Measurements from ENCODE around the gene SLC16A14.
"Not testable (repeated sequence)": the region's sequence is repeated elsewhere in the genome, so short reads cannot be mapped to it uniquely, and the experiment has no call there.

SLC16A14 gene, protein sequence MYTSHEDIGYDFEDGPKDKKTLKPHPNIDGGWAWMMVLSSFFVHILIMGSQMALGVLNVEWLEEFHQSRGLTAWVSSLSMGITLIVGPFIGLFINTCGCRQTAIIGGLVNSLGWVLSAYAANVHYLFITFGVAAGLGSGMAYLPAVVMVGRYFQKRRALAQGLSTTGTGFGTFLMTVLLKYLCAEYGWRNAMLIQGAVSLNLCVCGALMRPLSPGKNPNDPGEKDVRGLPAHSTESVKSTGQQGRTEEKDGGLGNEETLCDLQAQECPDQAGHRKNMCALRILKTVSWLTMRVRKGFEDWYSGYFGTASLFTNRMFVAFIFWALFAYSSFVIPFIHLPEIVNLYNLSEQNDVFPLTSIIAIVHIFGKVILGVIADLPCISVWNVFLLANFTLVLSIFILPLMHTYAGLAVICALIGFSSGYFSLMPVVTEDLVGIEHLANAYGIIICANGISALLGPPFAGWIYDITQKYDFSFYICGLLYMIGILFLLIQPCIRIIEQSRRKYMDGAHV

GRCh38 chr2:230068651-230069055 is at the start of gene SLC16A14:
TSS of gene SLC16A14 (minus strand) at chr2:230068924. CDS start at chr2:230059352, 9,572 bp downstream.
- peak in 1 of 2 experiments; percentile 42 for DNase-seq

DNA sequence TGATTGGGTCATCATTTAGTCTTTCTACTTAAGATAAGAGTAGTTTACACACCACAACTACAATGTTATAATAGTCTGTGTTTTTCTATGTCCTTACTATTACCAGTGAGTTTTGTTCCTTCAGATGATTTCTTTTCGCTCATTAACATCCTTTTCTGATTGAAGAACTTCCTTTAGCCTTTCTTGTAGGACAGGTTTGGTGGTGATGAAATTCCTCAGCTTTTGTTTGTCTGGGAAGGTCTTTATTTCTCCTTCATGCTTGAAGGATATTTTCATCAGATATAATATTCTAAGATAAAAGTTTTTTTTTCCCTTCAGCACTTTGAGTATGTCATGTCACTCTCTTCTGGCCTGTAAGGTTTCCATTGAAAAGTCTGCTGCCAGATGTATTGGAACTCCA is 38.0 kb upstream of the SLC16A14 start:
- no peak for DNase-seq

- DNase-seq, result not testable (repeated sequence)
Measured at GRCh38 chr2:230101967-230102366, 33.2 kb upstream of the SLC16A14 start.

GRCh38 chr2:230097841-230098240 is 29.1 kb upstream of the SLC16A14 start:
- no peak for DNase-seq

DNA sequence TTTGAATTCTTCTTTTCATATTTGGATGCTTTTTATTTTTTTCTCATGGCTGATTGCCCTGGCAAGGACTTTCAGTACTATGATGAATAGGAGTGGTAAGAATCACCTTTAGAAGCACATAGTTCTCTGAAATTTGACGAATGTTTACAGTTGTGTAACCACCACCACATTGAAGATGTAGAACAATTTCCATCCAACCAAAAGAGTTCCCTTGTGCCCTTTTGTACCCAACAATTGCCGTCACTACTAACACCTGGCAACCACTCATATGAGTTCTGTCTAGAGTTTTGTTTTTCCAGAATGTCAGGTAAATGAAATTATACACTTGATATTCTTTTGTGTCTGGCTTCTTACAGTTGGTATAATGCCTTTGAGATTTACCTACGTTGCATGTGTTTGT is 28.7 kb upstream of the SLC16A14 start:
- DNase-seq, result no peak

DNA sequence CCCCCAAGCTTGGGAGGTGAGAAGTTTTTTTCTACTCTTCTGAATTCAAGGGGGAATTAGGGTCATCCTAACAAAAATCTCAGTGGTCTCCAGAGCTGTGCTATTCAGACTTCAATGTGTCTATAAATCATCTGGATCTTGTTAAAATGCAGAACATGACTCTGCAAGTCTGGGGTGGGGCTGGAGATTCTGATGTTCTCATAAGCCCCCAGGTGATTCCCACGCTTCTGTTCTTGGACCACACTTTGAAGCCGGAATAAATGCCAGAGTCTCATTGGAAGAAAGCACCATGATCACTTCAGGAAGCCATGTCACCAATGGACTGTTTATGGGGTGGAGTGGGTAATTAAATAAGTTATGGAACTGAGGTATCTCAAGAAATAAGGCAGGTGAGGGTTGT is 22.2 kb upstream of the SLC16A14 start:
- DNase-seq, result no peak

DNA sequence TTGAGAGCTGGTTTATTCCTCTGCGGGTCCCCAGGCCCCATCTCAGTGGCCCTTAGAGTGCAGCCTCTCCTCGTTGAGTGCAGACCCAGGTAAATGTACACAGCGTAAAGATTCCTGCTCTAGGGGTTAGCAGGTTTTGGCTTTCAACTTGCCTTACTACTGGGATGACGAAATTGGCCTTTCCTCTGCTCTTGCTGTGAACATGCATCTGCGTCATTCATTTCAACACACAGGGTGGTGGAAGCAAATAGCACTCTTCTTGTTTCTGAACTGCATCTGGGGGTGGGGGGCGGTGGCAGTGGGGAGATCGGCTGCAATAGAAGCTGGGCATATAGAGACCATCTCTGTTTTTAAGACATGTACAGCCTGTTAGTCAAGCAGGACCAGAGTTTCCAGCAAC is 16.5 kb upstream of the SLC16A14 start:
- no peak for DNase-seq

DNA sequence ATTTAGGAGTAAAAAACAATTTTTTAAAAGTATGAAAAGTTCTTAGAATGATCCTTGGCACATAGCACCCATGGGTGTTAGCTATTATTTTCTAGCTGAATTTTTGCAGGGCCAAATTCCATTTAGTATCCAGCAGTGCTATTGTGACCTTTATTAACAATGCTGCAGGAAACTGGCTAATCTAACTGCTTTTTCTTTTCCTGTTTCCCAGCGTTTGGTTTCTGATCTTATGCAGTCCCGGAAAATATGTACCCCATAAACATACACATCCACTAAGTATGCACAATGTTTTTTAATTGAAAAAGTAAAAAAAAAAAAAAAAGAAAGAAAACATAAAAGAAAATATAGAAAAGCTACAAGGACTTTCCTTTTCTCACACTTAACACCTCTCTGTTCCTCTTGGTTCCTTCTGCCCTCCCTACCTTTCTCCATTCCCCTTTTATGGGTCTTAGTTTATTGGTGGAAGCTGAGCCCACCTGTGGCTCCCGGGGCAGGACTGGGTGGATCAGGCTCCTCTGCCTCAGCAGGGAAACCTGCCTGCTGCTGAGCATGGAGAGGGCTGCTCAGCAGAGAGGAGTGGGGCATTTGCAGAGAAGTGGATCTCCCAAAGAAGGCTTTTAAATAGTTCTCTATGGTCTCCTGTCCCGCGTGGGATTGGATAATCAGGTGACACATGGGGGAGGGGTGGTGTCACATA is 9.3 kb upstream of the SLC16A14 start:
- no peak for DNase-seq

- DNase-seq, result no peak
Measured at GRCh38 chr2:230076819-230077218, 8.1 kb upstream of the SLC16A14 start.

GRCh38 chr2:230075988-230076631 is 7.4 kb upstream of the SLC16A14 start:
- DNase-seq, result no peak

DNA sequence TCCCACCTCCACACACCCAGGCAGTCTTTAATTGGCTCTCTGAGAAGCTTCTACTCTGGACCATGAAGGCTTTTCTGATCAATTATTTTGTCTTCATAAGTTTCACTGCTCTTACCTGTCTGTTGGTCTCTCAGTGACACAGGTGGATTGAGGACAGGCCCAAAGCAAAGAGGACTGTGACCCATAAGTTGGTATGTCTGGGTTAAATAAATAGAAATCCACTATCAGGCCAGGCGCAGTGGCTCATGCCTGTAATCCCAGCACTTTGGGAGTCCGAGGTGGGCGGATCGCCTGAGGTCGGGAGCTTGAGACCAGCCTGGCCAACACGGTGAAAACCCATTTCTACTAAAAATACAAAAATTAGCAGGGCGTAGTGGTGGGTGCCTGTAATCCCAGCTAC is 2.7 kb upstream of the SLC16A14 start:
- no peak for DNase-seq

DNA sequence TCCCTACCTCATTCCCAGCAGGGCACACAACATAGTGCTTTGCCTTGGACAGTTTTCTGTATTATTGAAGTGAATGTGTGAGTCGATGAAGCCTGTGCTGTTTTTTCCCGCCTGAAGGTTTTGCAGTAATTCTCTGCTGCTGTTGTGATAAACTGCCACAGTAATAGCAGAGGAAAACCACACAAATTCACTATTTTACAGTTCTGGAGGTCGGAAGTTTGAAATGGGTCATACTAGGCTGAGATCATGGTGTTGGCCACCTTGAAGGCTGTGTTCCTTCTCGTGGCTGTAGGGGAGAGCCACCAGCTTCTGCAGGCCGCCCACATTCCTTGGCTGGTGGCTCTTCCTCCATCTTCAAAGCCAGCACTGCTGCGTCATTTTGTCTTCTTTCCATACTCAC is 678 bp upstream of the SLC16A14 start:
- DNase-seq, result no peak

DNA sequence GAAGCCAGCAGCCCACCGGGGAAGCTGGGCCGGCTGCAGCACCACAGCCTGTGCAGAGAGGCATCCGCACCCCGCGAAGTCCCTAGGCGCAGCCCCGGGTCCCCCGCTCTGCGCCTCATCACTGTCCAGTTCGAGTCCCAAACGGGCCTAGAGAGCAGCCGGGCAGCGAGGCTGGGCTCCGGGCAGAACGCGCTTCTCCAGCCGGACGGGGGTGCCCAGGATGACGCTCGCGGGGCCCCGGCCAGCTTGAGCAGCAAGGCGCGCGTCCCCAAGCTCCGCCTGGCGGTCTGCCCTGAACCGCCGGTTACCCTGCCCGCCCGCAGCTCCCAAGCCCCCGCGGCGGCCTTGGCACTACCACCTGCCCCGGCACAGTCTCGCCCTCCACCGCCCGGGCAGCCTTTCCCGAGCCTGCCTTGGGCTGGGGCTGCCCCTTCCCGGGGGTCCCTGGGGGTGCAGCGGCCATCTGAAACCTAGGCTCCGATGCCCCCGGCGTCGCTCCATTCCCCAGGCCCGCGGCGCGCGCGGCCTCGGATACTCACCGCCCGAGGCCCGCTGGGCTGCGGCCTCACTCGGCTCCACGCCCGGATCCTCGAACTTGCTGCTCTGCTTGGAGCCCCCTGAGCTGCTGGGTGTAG is 591 bp downstream of the SLC16A14 start:
- DNase-seq, result peak in 1 of 2 experiments; percentile 34

DNA sequence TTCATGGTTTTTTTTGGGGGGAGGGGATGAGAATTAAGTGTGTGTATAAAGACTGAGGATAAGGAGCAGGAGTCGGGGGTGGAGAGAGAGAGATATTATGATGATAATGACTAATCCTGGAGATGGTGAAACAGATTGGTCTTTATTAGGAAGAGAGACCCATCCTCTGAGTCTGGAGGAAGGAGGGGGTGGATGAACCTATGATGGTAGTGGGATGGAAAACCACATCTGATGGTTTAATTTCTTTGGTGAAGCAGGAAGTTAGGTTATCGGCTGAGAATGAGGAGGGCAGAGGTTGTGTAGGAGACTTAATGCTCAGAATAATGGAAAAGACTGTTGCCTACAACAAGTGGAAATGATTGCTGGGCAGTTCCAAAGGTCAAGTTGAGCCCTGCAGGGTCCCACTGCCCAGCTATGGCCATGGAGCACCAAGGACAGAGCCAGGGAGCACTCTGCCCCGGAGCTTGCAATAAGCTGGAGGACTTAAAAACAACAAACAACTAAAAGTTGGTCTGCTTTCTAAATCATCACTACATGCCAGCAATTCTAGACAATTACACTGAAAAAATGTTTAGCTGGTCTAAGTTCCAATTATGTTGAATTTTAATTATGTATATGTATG is 7.9 kb downstream of the SLC16A14 start:
- DNase-seq, result no peak

DNA sequence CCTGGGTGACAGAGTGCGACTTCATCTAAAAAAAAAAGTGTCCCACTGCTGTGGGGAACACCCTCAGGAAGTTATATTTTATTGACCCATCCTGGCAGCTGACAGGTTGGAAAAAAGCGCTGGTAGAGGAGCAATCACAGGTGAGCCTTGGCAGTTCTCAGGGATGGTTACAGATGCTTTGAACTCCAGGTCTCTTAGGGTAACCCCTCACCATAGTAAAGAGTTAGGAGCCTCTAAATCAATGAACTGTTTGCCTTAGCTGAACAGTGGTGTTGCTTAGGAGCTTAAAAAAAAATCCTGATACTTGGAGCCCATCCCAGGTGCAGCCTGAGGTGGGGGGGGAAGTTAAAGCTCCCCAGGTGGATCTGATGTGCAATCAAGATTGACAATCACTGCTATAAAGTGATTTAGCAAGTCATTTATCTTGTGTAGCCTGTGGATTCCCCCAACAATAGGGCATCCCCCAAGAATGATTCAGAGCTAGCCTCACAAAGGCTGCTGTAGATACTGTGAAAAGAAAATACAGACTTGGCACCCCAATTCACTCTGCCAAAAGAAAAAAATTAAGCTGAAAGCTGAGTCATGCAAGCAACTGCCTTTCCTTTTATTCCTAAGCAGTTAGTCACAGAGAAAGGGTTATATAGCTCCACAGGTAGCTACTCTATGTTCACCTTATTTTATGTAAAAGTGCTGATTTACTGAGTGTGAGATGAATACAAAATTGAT is 14.8 kb downstream of the SLC16A14 start:
- DNase-seq, result no peak

- DNase-seq, result no peak
Measured at GRCh38 chr2:230052299-230052698, 16.4 kb downstream of the SLC16A14 start.

DNA sequence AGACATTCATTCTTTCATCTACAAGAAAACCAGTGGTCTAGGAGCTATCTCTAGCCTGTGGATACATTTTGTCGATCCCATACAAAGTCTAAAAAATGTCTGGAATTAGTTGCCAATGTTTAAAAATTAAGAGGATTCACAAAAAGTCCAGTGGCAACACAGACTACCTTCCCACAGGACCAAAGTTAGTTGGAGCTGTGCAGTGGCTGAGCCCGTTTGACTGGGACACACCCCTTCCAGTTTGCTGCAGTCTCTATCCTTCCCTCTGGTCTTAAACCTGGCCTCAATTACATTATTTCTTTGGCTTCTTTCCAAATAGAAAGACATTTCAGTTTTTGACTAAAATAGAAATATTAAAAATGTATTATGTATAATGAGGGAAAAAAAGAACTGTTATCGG is 18.6 kb downstream of the SLC16A14 start:
- DNase-seq, result no peak

DNA sequence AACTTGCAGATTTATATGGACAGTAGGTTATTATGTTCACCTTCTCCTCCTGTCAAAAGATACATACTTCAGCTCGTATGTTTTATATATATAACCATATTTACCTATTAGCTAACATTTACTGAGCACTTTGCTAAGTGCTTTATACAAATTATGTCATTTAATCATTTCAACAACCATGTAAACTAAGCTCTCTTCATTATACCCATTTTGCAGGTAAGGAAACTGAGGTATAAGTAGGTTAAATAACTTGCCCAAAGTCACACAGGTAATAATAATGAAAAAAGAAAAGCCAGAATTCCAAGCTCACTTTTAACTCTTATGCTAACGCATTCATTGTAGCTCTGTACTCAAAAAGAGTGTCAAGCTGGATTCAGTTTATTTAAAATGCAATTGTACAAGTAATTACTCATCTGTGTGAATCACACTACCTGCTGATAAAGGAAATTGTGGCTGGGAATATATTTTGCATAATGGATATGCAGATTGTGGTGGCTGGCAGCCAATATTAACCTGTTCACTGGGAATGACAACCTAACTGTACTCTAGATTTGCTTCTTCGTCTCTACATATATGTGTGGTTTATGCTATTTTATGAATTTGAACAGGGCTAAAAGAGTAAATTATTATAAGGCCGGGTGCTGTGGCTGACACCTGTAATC is 20.6 kb downstream of the SLC16A14 start:
- DNase-seq, result no peak

DNA sequence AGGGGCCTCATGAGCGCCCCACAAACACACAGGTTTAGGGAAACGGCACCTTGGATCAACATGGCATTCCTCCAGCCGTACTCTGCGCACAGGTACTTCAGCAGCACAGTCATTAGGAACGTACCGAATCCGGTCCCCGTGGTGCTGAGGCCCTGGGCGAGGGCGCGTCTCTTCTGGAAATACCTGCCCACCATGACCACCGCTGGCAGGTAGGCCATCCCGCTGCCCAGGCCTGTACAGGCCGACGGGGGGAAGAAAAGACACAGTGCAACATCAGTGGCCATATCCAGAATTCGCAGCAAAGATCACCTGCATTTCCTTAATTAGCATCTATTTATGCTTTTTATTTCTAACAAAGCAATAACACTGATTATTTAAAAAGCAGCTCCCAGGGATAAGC is 22.2 kb downstream of the SLC16A14 start:
- DNase-seq, result no peak

- no peak for DNase-seq
Measured at GRCh38 chr2:230043461-230043860, 25.3 kb downstream of the SLC16A14 start.

- no peak for DNase-seq
Measured at GRCh38 chr2:230043025-230043424, 25.7 kb downstream of the SLC16A14 start.

All from NCI-H187 (cell line).